K562 (cell line): ENCODE data around the gene ZSCAN22. TPM values are rescaled to one million over a fixed set of nuclear protein-coding genes. Genes with fewer than 3 reads are reported as not detected.

Experiments
- BACH1 ChIP-seq: fragments of 200-800 bp; sonication (Bioruptor generic); IDR thresholded peaks from 2 replicates; pipeline ENCODE4 v1.6.1; 2016; ENCODE audit warnings: missing genetic modification characterization, missing compliant biosample characterization
- CAMTA2 ChIP-seq: fragments of 250-450 bp; sonication (Bioruptor Pico); conservative IDR thresholded peaks from 2 replicates; pipeline ENCODE4 v1.5.1; 2022
- CBFA2T3 ChIP-seq: fragments of 450-650 bp; IDR thresholded peaks from 2 replicates; pipeline ENCODE4 v1.6.1; 2017
- E2F3 ChIP-seq: fragments of 250-450 bp; sonication (Bioruptor Pico); IDR thresholded peaks from 2 replicates; pipeline ENCODE4 v1.4.0; 2020; ENCODE audit warnings: mild to moderate bottlenecking
- IRF2 ChIP-seq: sonication (generic); formaldehyde crosslinking; IDR thresholded peaks from 2 replicates; pipeline ENCODE4 v1.8.1; 2022; ENCODE audit warnings: mild to moderate bottlenecking, missing genetic modification reagents
- NCOR1 ChIP-seq: fragments of 450-650 bp; IDR thresholded peaks from 2 replicates; pipeline ENCODE4 v1.6.1; 2016; ENCODE audit warnings: mild to moderate bottlenecking, moderate library complexity
- SAP30 ChIP-seq: fragments of 200-600 bp; sonication (generic); IDR thresholded peaks from 2 replicates; pipeline ENCODE4 v1.6.1; 2012; ENCODE audit warnings: borderline replicate concordance, low read depth, mild to moderate bottlenecking, moderate library complexity, low read length, control low read depth, inconsistent platforms; ENCODE audit not compliant: insufficient read depth, poor library complexity, severe bottlenecking
- SIRT6 ChIP-seq: IDR thresholded peaks from one replicate; pipeline ENCODE4 v1.6.1; 2012; ENCODE audit warnings: low read depth, mild to moderate bottlenecking, control low read depth, inconsistent platforms, low read length, moderate library complexity
- SNIP1 ChIP-seq: fragments of 450-650 bp; IDR thresholded peaks from 2 replicates; pipeline ENCODE4 v1.7.1; 2017; ENCODE audit warnings: low read depth, mild to moderate bottlenecking
- SOX6 ChIP-seq: fragments of 450-650 bp; IDR thresholded peaks from 2 replicates; pipeline ENCODE4 v1.6.1; 2014; ENCODE audit warnings: mild to moderate bottlenecking
- STAT5B ChIP-seq: fragments of 250-450 bp; sonication (Bioruptor Pico); IDR thresholded peaks from 2 replicates; pipeline ENCODE4 v1.8.0; 2021; ENCODE audit warnings: mild to moderate bottlenecking, inconsistent platforms
- TAL1 ChIP-seq: fragments of 450-650 bp; IDR thresholded peaks from 2 replicates; pipeline ENCODE4 v1.6.1; 2016; ENCODE audit warnings: mild to moderate bottlenecking
- TBL1XR1 ChIP-seq, 2 experiments: IDR thresholded peaks; 2 replicates each; pipeline ENCODE4 v1.6.1; 2012; ENCODE audit warnings: improper control_type of control experiment in 2 of 2, low read length in 2 of 2, mild to moderate bottlenecking in 1 of 2
- ZNF175 ChIP-seq: fragments of 200-800 bp; sonication (Bioruptor generic); IDR thresholded peaks from 2 replicates; pipeline ENCODE4 v1.6.1; 2016; ENCODE audit warnings: low read depth, mild to moderate bottlenecking, missing genetic modification characterization, missing compliant biosample characterization
- ZNF324 ChIP-seq: fragments of 250-450 bp; sonication (Bioruptor Pico); IDR thresholded peaks from 2 replicates; pipeline ENCODE4 v1.4.0; 2020; ENCODE audit warnings: mild to moderate bottlenecking
- ZNF699 ChIP-seq: fragments of 250-450 bp; sonication (Bioruptor Pico); IDR thresholded peaks from 2 replicates; pipeline ENCODE4 v1.8.0; 2021; ENCODE audit warnings: mild to moderate bottlenecking, moderate library complexity; ENCODE audit not compliant: insufficient replicate concordance
- ZNF778 ChIP-seq: fragments of 450-650 bp; formaldehyde crosslinking; IDR thresholded peaks from 2 replicates; pipeline ENCODE4 v1.4.0; 2020; ENCODE audit warnings: mild to moderate bottlenecking, moderate library complexity
- polyA plus RNA-seq, 8 experiments: library from polyadenylated mRNA; depleted of rRNA in 4 of 8; stranded (reverse) in 5 of 8; unstranded in 3 of 8; fragments of >200 nt; fragmentation: Nextera tagmentation in 2 of 8; fragmentation: Illumina TruSeq in 1 of 8; extraction: Ambion mirVana in 2 of 8; extraction: Trizol in 1 of 8; gene quantifications; 2 replicates each; pipeline versions ENCODE4 v1.2.1 to v1.2.3, GENCODE V29; 2011 to 2014; ENCODE audit warnings: inconsistent platforms in 1 of 8, missing spikeins in 1 of 8
- total RNA-seq, 7 experiments: library from RNA; depleted of rRNA in 6 of 7; stranded (reverse); fragments of >200 nt in 6 of 7; fragmentation: Illumina TruSeq in 2 of 7; extraction: Trizol in 2 of 7; gene quantifications; 2 replicates each; pipeline versions ENCODE4 v1.2.1 to v1.2.3, GENCODE V29; 2011 to 2021; ENCODE audit warnings: low replicate concordance in 1 of 7
- TF ChIP-seq, protein P1 (sequence below): fragments of 450-650 bp; formaldehyde crosslinking; IDR thresholded peaks from 2 replicates; pipeline ENCODE4 v1.4.0; 2020; ENCODE audit warnings: mild to moderate bottlenecking
- TF ChIP-seq, protein P2 (sequence below): fragments of 250-450 bp; sonication (Bioruptor Pico); IDR thresholded peaks from 2 replicates; pipeline ENCODE4 v1.8.0; 2021; ENCODE audit warnings: moderate library complexity, mild to moderate bottlenecking, inconsistent platforms
- TF ChIP-seq, protein P3 (sequence below): fragments of 450-650 bp; IDR thresholded peaks from 2 replicates; pipeline ENCODE4 v1.6.1; 2018; ENCODE audit warnings: mild to moderate bottlenecking, low read depth; ENCODE audit not compliant: partially characterized antibody
- TF ChIP-seq, protein P4 (sequence below): fragments of 250-450 bp; sonication (Bioruptor Pico); IDR thresholded peaks from 2 replicates; pipeline ENCODE4 v1.8.0; 2022; ENCODE audit warnings: moderate library complexity, mild to moderate bottlenecking, inconsistent platforms
- TF ChIP-seq, protein P5 (sequence below): fragments of 450-650 bp; IDR thresholded peaks from 2 replicates; pipeline ENCODE4 v1.6.1; 2016; ENCODE audit warnings: antibody characterized with exemption
- TF ChIP-seq, protein P6 (sequence below): fragments of 250-450 bp; sonication (Bioruptor Pico); IDR thresholded peaks from 2 replicates; pipeline ENCODE4 v1.8.0; 2022; ENCODE audit warnings: inconsistent platforms

The ZSCAN22 gene
- total and polyA plus RNA-seq, 9 of the 15 experiments (the other 6 are each of a cell fraction or from before 2014, with no cell fraction given) = 0.98 to 5.3 (median 3.0) TPM

DNA sequence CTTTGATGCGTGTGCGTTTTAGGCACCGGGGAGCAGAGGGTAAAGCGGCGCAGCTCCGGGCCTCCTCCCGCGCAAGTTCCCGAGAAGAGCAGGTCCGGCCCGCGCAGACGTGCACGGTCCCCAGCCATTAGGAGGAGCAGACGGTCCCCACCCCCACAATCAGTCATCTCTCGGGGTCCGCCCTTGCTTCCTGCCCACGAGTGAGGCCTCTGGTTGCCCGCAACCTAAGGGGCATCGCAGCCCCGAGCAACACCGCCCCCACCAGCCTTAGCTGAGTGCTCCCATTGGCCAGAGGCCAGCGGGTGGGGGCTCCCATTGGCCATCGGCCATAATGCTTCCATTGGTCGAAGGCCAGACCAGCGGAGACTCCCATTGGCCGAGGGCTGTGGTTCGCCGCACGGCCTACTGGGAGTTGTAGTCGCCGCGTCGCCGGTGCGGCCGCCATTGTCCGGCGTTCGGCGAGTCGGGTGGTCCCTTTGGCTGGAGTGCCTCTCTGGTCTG is 48.2 kb upstream of the ZSCAN22 start, which contains the start of gene ZNF8 (continued):
- TF ChIP-seq ZNF324 (no peak; the same call in 1 of the 2 replicates), ZNF699 (no peak), E2F3 (CRISPR knock-in tag) (peak; percentile 68), ZNF778 (CRISPR knock-in tag) (no peak), TAL1 (no peak), CAMTA2 (CRISPR knock-in tag) (peak; percentile 39; the same call in 1 of the 2 replicates), BACH1 (tag) (no peak), SOX6 (no peak), SNIP1 (no peak), IRF2 (CRISPR knock-in tag) (no peak), SAP30 (no peak), SIRT6 (no peak), TBL1XR1 (IDR thresholded peaks at IDR 0.05; ENCODE audit: low read length in 2 of 2) (no peak), CBFA2T3 (0 out of 2 replicates have a peak, but pooled peaks have one; percentile 11), ZNF175 (CRISPR knock-in tag) (no peak; the same call in none of the 2 replicates), NCOR1 (no peak), STAT5B (CRISPR knock-in tag) (no peak)
- TF ChIP-seq, protein P1, sequence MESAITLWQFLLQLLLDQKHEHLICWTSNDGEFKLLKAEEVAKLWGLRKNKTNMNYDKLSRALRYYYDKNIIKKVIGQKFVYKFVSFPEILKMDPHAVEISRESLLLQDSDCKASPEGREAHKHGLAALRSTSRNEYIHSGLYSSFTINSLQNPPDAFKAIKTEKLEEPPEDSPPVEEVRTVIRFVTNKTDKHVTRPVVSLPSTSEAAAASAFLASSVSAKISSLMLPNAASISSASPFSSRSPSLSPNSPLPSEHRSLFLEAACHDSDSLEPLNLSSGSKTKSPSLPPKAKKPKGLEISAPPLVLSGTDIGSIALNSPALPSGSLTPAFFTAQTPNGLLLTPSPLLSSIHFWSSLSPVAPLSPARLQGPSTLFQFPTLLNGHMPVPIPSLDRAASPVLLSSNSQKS (CRISPR knock-in tag) = no peak
- TF ChIP-seq, protein P2, sequence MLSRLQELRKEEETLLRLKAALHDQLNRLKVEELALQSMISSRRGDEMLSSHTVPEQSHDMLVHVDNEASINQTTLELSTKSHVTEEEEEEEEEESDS (CRISPR knock-in tag) = no peak
- TF ChIP-seq, protein P3, sequence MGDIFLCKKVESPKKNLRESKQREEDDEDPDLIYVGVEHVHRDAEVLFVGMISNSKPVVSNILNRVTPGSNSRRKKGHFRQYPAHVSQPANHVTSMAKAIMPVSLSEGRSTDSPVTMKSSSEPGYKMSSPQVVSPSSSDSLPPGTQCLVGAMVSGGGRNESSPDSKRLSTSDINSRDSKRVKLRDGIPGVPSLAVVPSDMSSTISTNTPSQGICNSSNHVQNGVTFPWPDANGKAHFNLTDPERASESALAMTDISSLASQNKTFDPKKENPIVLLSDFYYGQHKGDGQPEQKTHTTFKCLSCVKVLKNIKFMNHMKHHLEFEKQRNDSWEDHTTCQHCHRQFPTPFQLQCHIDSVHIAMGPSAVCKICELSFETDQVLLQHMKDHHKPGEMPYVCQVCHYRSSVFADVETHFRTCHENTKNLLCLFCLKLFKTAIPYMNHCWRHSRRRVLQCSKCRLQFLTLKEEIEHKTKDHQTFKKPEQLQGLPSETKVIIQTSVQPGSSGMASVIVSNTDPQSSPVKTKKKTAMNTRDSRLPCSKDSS = no peak
- TF ChIP-seq, protein P4, sequence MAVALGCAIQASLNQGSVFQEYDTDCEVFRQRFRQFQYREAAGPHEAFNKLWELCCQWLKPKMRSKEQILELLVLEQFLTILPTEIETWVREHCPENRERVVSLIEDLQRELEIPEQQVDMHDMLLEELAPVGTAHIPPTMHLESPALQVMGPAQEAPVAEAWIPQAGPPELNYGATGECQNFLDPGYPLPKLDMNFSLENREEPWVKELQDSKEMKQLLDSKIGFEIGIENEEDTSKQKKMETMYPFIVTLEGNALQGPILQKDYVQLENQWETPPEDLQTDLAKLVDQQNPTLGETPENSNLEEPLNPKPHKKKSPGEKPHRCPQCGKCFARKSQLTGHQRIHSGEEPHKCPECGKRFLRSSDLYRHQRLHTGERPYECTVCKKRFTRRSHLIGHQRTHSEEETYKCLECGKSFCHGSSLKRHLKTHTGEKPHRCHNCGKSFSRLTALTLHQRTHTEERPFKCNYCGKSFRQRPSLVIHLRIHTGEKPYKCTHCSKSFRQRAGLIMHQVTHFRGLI (CRISPR knock-in tag) = no peak
- TF ChIP-seq, protein P5, sequence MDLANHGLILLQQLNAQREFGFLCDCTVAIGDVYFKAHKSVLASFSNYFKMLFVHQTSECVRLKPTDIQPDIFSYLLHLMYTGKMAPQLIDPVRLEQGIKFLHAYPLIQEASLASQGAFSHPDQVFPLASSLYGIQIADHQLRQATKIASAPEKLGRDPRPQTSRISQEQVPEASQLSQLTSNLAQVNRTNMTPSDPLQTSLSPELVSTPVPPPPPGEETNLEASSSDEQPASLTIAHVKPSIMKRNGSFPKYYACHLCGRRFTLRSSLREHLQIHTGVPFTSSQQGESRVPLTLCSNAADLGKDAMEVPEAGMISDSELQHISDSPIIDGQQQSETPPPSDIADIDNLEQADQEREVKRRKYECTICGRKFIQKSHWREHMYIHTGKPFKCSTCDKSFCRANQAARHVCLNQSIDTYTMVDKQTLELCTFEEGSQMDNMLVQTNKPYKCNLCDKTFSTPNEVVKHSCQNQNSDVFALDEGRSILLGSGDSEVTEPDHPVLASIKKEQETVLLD = peak; percentile 76; the same call in 1 of the 2 replicates
- TF ChIP-seq, protein P6, sequence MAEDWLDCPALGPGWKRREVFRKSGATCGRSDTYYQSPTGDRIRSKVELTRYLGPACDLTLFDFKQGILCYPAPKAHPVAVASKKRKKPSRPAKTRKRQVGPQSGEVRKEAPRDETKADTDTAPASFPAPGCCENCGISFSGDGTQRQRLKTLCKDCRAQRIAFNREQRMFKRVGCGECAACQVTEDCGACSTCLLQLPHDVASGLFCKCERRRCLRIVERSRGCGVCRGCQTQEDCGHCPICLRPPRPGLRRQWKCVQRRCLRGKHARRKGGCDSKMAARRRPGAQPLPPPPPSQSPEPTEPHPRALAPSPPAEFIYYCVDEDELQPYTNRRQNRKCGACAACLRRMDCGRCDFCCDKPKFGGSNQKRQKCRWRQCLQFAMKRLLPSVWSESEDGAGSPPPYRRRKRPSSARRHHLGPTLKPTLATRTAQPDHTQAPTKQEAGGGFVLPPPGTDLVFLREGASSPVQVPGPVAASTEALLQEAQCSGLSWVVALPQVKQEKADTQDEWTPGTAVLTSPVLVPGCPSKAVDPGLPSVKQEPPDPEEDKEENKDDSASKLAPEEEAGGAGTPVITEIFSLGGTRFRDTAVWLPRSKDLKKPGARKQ (CRISPR knock-in tag) = no peak
